Spleen (tissue), 7 donors: ENCODE measurements around the gene ZNF500.

ENCODE experiments used
- CTCF ChIP-seq, 11 experiments: fragments of 200-600 bp in 7 of 11; fragments of 450-650 bp in 4 of 11; sonication (generic) in 4 of 11; IDR thresholded peaks in 8 of 11; conservative IDR thresholded peaks in 3 of 11; 1 replicate in 7 of 11; 2 replicates in 4 of 11; pipeline versions ENCODE4 v1.4.0 to v1.8.0; 2016 to 2021; ENCODE audit warnings: antibody characterized with exemption in 11 of 11, inconsistent platforms in 4 of 11, mild to moderate bottlenecking in 1 of 11
- POLR2A ChIP-seq, 3 donors: fragments of 450-650 bp; IDR thresholded peaks; one replicate each; pipeline ENCODE4 v1.5.1; 2017; ENCODE audit warnings: antibody characterized with exemption in 3 of 3, mild to moderate bottlenecking in 1 of 3
- donor health status: DM: no; HTN: no; CAD: no; lungs with moderate emphysema.
- donor health status: DM: no; HTN: no; CAD: no.
- donor health status: DM: no; HTN: no; CAD: no.

GRCh38 chr16:4802659-4803287, 35.8 kb upstream of the ZNF500 start:
- TF ChIP-seq POLR2A (IDR thresholded peaks at IDR 0.05) (no peak), CTCF (IDR thresholded peaks at IDR 0.05 in 8 of 11, conservative IDR thresholded peaks at IDR 0.05 in 3 of 11) (peak in 9 of 11 experiments; percentile 23 to 65 (median 49))
